Measurements from ENCODE around the gene MDK. TPM values are rescaled to one million over a fixed set of nuclear protein-coding genes. Genes with fewer than 3 reads are reported as not detected.
A peak's percentile ranks its signal among the peaks of the same experiment; 100 is the strongest.
"Not testable (repeated sequence)": the region's sequence is repeated elsewhere in the genome, so short reads cannot be mapped to it uniquely, and the experiment has no call there.

The MDK gene
- total RNA-seq, 2 experiments from 2014 or later = 1.6 to 5.0 TPM

GRCh38 chr11:46375392-46376101, 5.9 kb upstream of the MDK start:
- H3K4me3 Mint-ChIP-seq = no peak overlapping the region
- H3K36me3 Mint-ChIP-seq = peaks cover 16% of the 10 kb centered on the region
- H3K9me3 Mint-ChIP-seq (ENCODE audit: low read depth) = no peaks in the 10 kb centered on the region
- no peak for DNase-seq
- H3K4me1 Mint-ChIP-seq = peaks cover 10% of the 10 kb centered on the region
- H3K27me3 Mint-ChIP-seq = no peaks in the 10 kb centered on the region
- no peak overlapping the region for H3K27ac Mint-ChIP-seq
- CTCF ChIA-PET = interaction anchor here (1.1 to 26.5 kb wide), 2 partner anchors 10 to 25 kb away, joined by 3 to 444 read pairs; partner anchors contain the start of gene DGKZ
- no peak for ATAC-seq

- H3K4me1 Mint-ChIP-seq = peaks cover 10% of the 10 kb centered on the region
- H3K4me3 Mint-ChIP-seq = no peak overlapping the region
- no peak for DNase-seq
- no peaks in the 10 kb centered on the region for H3K9me3 Mint-ChIP-seq (ENCODE audit: low read depth)
- CTCF ChIA-PET = interaction anchor here (1.1 to 26.5 kb wide), 3 partner anchors 11 to 26 kb away, joined by 3 to 444 read pairs (median 4); partner anchors contain the start of gene DGKZ
- H3K36me3 Mint-ChIP-seq = peaks cover 16% of the 10 kb centered on the region
- ATAC-seq = no peak
- no peak overlapping the region for H3K27ac Mint-ChIP-seq
- no peaks in the 10 kb centered on the region for H3K27me3 Mint-ChIP-seq
Observed at GRCh38 chr11:46376258-46377050, 5.0 kb upstream of the MDK start.

- Mint-ChIP-seq H3K9me3 (ENCODE audit: low read depth) (no peaks in the 10 kb centered on the region), H3K27ac (no peak overlapping the region), H3K4me3 (no peak overlapping the region), H3K27me3 (peaks cover 4% of the 10 kb centered on the region), H3K36me3 (peaks cover 15% of the 10 kb centered on the region), H3K4me1 (peaks cover 14% of the 10 kb centered on the region)
- CTCF ChIA-PET = interaction anchor here (1.1 to 26.5 kb wide), 4 partner anchors 9 to 27 kb away, joined by 4 to 444 read pairs (median 14); partner anchors contain the start of gene DGKZ
- DNase-seq (no peak), ATAC-seq (no peak)
Observed at GRCh38 chr11:46377290-46377689, 4.2 kb upstream of the MDK start.

- DNase-seq (no peak), ATAC-seq (no peak)
- Mint-ChIP-seq H3K27me3 (peaks cover 5% of the 10 kb centered on the region), H3K36me3 (peaks cover 15% of the 10 kb centered on the region), H3K4me3 (no peak overlapping the region), H3K9me3 (ENCODE audit: low read depth) (no peaks in the 10 kb centered on the region), H3K4me1 (peaks cover 14% of the 10 kb centered on the region), H3K27ac (no peak overlapping the region)
- CTCF ChIA-PET = interaction anchor here (1.1 to 26.5 kb wide), 4 partner anchors 9 to 28 kb away, joined by 4 to 444 read pairs (median 14); partner anchors contain the start of gene DGKZ
Observed at GRCh38 chr11:46377831-46378230, 3.6 kb upstream of the MDK start.

- Mint-ChIP-seq H3K9me3 (ENCODE audit: low read depth) (no peaks in the 10 kb centered on the region), H3K4me3 (no peak overlapping the region), H3K36me3 (peaks cover 15% of the 10 kb centered on the region), H3K4me1 (peaks cover 14% of the 10 kb centered on the region), H3K27ac (peak overlapping the region; percentile 32), H3K27me3 (peaks cover 10% of the 10 kb centered on the region)
- DNase-seq (no peak), ATAC-seq (no peak)
- CTCF ChIA-PET = interaction anchor here (1.9 to 26.5 kb wide), 3 partner anchors 10 to 28 kb away, joined by 6 to 444 read pairs (median 21); partner anchors contain the start of gene DGKZ
Observed at GRCh38 chr11:46378296-46378695, 3.2 kb upstream of the MDK start.

GRCh38 chr11:46378811-46379481, 2.5 kb upstream of the MDK start:
- peak overlapping the region; percentile 57 for H3K27ac Mint-ChIP-seq
- DNase-seq (no peak), ATAC-seq (no peak)
- H3K9me3 Mint-ChIP-seq (ENCODE audit: low read depth) = no peaks in the 10 kb centered on the region
- CTCF ChIA-PET = interaction anchor here (1.9 to 26.5 kb wide), 3 partner anchors 9 to 29 kb away, joined by 6 to 444 read pairs (median 21); partner anchors contain the start of gene DGKZ
- H3K27me3 Mint-ChIP-seq = peaks cover 14% of the 10 kb centered on the region
- no peak overlapping the region for H3K4me3 Mint-ChIP-seq
- peaks cover 15% of the 10 kb centered on the region for H3K36me3 Mint-ChIP-seq
- peaks cover 14% of the 10 kb centered on the region for H3K4me1 Mint-ChIP-seq

GRCh38 chr11:46379482-46380293, 1.8 kb upstream of the MDK start:
- Mint-ChIP-seq H3K27ac (peak overlapping the region; percentile 57), H3K27me3 (peaks cover 16% of the 10 kb centered on the region), H3K4me1 (peaks cover 14% of the 10 kb centered on the region), H3K36me3 (peaks cover 15% of the 10 kb centered on the region)
- CTCF ChIA-PET = interaction anchor here (3.2 to 26.5 kb wide), 2 partner anchors 11 to 29 kb away, joined by 21 to 444 read pairs; partner anchors contain the start of gene DGKZ
- ATAC-seq; DNase-seq; H3K9me3 Mint-ChIP-seq (ENCODE audit: low read depth); H3K4me3 Mint-ChIP-seq: not testable (repeated sequence)

- DNase-seq = peak; percentile 78
- peaks cover 10% of the 10 kb centered on the region for H3K36me3 Mint-ChIP-seq
- H3K27ac Mint-ChIP-seq = peak overlapping the region; percentile 49
- peak; percentile 54 for ATAC-seq
- peak overlapping the region; percentile 66 for H3K4me3 Mint-ChIP-seq
- H3K9me3 Mint-ChIP-seq (ENCODE audit: low read depth) = no peaks in the 10 kb centered on the region
- peaks cover 20% of the 10 kb centered on the region for H3K27me3 Mint-ChIP-seq
- peaks cover 14% of the 10 kb centered on the region for H3K4me1 Mint-ChIP-seq
- CTCF ChIA-PET = interaction anchor here (1.0 to 26.5 kb wide), 2 partner anchors 9 to 30 kb away, joined by 3 to 444 read pairs; partner anchors contain the start of gene DGKZ
Observed at GRCh38 chr11:46380340-46381047, 975 bp upstream of the MDK start.

GRCh38 chr11:46381819-46382645, 563 bp downstream of the MDK start:
- H3K27ac Mint-ChIP-seq = no peak overlapping the region
- peaks cover 31% of the 10 kb centered on the region for H3K27me3 Mint-ChIP-seq
- peaks cover 15% of the 10 kb centered on the region for H3K4me1 Mint-ChIP-seq
- peak; percentile 20 for ATAC-seq
- peaks cover 10% of the 10 kb centered on the region for H3K36me3 Mint-ChIP-seq
- H3K9me3 Mint-ChIP-seq (ENCODE audit: low read depth) = no peaks in the 10 kb centered on the region
- no peak for DNase-seq
- peak overlapping the region; percentile 58 for H3K4me3 Mint-ChIP-seq
- CTCF ChIA-PET = interaction anchor here (1.0 to 26.5 kb wide), 4 partner anchors 8 to 32 kb away, joined by 3 to 444 read pairs (median 8); partner anchors contain the start of genes CHRM4 and DGKZ

GRCh38 chr11:46382646-46383403, 1.4 kb downstream of the MDK start:
- Mint-ChIP-seq H3K4me1 (peaks cover 20% of the 10 kb centered on the region), H3K27me3 (peaks cover 39% of the 10 kb centered on the region), H3K36me3 (peaks cover 2% of the 10 kb centered on the region), H3K9me3 (ENCODE audit: low read depth) (no peaks in the 10 kb centered on the region), H3K4me3 (no peak overlapping the region), H3K27ac (no peak overlapping the region)
- DNase-seq (no peak), ATAC-seq (no peak)
- CTCF ChIA-PET = interaction anchor here (1.3 to 1.8 kb wide), 4 partner anchors 9 to 34 kb away, joined by 3 to 12 read pairs (median 4); partner anchors contain the start of gene CHRM4

All from activated CD8-positive, alpha-beta memory T cell treated with anti-CD3 and anti-CD28 coated beads, Interleukin-2, amount 10 ng/mL, durations not matched to agents 7 days and 5 days (primary cell).